Measurements from ENCODE around the gene SGK1. TPM values are rescaled to one million over a fixed set of nuclear protein-coding genes. Genes with fewer than 3 reads are reported as not detected.
A peak's percentile ranks its signal among the peaks of the same experiment; 100 is the strongest.
"Not testable (repeated sequence)": the region's sequence is repeated elsewhere in the genome, so short reads cannot be mapped to it uniquely, and the experiment has no call there.

SGK1 gene
- total RNA-seq, 2 donors from 2014 or later = 67.3 to 97.5 TPM

GRCh38 chr6:134223796-134224420 is 94.0 kb downstream of the SGK1 start:
- DNase-seq (ENCODE audit: low spot score) = no peak
- H3K27ac ChIP-seq = no peak overlapping the region
- H3K9me3 ChIP-seq = no peaks in the 10 kb centered on the region
- no peaks in the 10 kb centered on the region for H3K4me1 ChIP-seq (ENCODE audit: control insufficient read depth in 1 of 2, low read depth in 2 of 2)
- TF ChIP-seq, protein P1, sequence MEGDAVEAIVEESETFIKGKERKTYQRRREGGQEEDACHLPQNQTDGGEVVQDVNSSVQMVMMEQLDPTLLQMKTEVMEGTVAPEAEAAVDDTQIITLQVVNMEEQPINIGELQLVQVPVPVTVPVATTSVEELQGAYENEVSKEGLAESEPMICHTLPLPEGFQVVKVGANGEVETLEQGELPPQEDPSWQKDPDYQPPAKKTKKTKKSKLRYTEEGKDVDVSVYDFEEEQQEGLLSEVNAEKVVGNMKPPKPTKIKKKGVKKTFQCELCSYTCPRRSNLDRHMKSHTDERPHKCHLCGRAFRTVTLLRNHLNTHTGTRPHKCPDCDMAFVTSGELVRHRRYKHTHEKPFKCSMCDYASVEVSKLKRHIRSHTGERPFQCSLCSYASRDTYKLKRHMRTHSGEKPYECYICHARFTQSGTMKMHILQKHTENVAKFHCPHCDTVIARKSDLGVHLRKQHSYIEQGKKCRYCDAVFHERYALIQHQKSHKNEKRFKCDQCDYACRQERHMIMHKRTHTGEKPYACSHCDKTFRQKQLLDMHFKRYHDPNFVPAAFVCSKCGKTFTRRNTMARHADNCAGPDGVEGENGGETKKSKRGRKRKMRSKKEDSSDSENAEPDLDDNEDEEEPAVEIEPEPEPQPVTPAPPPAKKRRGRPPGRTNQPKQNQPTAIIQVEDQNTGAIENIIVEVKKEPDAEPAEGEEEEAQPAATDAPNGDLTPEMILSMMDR (IDR thresholded peaks at IDR 0.05) = no peak
- no peak overlapping the region for H3K4me3 ChIP-seq
- H3K27me3 ChIP-seq (replicated peaks; ENCODE audit: insufficient read depth) = no peaks in the 10 kb centered on the region
- ATAC-seq (ENCODE audit: insufficient number of reproducible peaks, low FRiP score, low read depth) = no peak
- H3K36me3 ChIP-seq = no peaks in the 10 kb centered on the region

- no peak for ATAC-seq (ENCODE audit: insufficient number of reproducible peaks, low FRiP score, low read depth)
- H3K27ac ChIP-seq = no peak overlapping the region
- TF ChIP-seq, protein P1 (IDR thresholded peaks at IDR 0.05) = no peak
These were observed 96.7 kb downstream of the SGK1 start for GRCh38 chr6:134221250-134221649.

GRCh38 chr6:134217798-134218140 is 100.1 kb downstream of the SGK1 start:
- Histone ChIP-seq H3K27ac (no peak overlapping the region), H3K36me3 (no peaks in the 10 kb centered on the region), H3K27me3 (replicated peaks; ENCODE audit: insufficient read depth) (no peaks in the 10 kb centered on the region), H3K4me3 (no peak overlapping the region), H3K9me3 (no peaks in the 10 kb centered on the region), H3K4me1 (ENCODE audit: control insufficient read depth in 1 of 2, low read depth in 2 of 2) (no peaks in the 10 kb centered on the region)
- TF ChIP-seq, protein P1 (IDR thresholded peaks at IDR 0.05) = no peak
- DNase-seq (ENCODE audit: low spot score) = no peak
- no peak for ATAC-seq (ENCODE audit: insufficient number of reproducible peaks, low FRiP score, low read depth)

More at GRCh38 chr6:134221250-134221649, 96.7 kb downstream of the SGK1 start:
- Histone ChIP-seq H3K9me3 (no peaks in the 10 kb centered on the region), H3K4me3 (no peak overlapping the region), H3K36me3 (no peaks in the 10 kb centered on the region), H3K27me3 (replicated peaks; ENCODE audit: insufficient read depth) (no peaks in the 10 kb centered on the region), H3K4me1 (ENCODE audit: control insufficient read depth in 1 of 2, low read depth in 2 of 2) (no peaks in the 10 kb centered on the region)
- DNase-seq (ENCODE audit: low spot score) = no peak

DNA sequence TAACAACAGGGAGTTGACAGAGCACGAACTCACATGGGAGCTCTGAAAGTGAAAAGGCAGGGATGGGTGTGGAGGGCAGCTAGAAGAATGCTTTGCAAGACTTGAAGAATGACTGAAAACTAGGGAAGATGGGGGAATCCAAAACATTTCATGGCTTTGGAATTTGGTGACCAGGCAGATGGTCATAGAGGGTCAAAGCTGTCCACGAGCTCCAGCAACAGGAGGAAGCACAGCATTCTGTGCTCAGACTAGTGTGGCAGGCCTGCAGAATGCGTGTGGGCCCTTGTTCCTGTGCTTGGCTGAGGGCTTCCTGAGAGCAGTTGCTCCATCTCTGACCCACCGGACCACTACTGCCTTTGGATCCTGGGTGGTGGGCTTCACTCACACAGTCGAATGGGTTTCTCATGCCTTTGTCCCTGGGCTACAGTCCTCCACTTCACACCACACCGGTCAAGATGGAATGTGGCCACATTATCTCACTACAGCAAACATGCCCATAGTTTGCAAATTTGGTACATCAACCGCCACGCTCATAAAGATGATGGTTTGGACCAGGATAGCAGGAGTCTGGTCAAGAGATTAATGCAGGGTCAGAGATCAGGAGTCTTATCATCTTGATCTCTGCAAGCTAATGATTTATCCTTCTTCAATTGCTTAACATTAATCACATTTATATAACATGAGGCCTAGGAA is 100.7 kb downstream of the SGK1 start:
- TF ChIP-seq, protein P1 (IDR thresholded peaks at IDR 0.05) = no peak
- no peaks in the 10 kb centered on the region for H3K4me1 ChIP-seq (ENCODE audit: control insufficient read depth in 1 of 2, low read depth in 2 of 2)
- no peak overlapping the region for H3K27ac ChIP-seq
- no peaks in the 10 kb centered on the region for H3K36me3 ChIP-seq
- H3K9me3 ChIP-seq = no peaks in the 10 kb centered on the region
- no peaks in the 10 kb centered on the region for H3K27me3 ChIP-seq (replicated peaks; ENCODE audit: insufficient read depth)
- ATAC-seq (ENCODE audit: insufficient number of reproducible peaks, low FRiP score, low read depth) (no peak), DNase-seq (ENCODE audit: low spot score) (no peak)
- no peak overlapping the region for H3K4me3 ChIP-seq

DNA sequence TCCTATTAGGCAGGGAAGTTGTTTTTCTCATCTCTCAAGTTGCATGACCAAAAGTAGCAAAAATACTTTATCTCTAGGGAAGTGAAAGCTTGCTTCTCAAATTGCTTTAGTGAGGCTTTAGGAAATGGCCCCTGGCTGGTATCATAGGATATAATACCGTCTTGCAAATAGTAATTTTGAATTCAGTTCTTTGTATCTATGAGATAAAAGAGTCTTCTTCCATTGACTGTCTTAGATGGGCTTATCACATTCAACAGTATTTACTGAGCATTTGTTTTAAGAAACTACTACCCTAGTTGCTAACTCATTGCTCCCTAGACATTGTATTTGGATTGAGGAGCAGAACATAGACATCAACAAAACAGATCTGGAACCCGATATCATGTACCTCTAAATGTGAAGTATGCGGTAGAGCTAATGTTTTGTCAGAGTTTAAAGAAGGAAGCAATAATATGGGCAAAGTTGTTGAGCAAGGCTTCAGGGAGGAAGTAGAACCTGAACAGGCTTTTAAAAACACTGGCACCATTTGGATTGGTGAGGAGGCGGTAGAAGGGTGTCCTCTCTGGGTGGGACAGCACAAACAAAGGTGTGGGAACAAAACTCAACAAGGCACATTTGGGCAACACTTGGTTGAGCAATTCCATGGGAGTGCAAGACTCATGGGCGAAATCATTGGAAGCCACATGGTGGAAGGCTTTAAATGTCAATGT is 101.5 kb downstream of the SGK1 start:
- Histone ChIP-seq H3K4me1 (ENCODE audit: control insufficient read depth in 1 of 2, low read depth in 2 of 2) (no peaks in the 10 kb centered on the region), H3K36me3 (no peaks in the 10 kb centered on the region), H3K27me3 (replicated peaks; ENCODE audit: insufficient read depth) (no peaks in the 10 kb centered on the region), H3K4me3 (peak overlapping the region; percentile 2), H3K27ac (no peak overlapping the region), H3K9me3 (no peaks in the 10 kb centered on the region)
- DNase-seq (ENCODE audit: low spot score) (no peak), ATAC-seq (ENCODE audit: insufficient number of reproducible peaks, low FRiP score, low read depth) (no peak)
- TF ChIP-seq, protein P1 (IDR thresholded peaks at IDR 0.05) = no peak

GRCh38 chr6:134213410-134213809 is 104.5 kb downstream of the SGK1 start:
- H3K27me3 ChIP-seq (replicated peaks; ENCODE audit: insufficient read depth); H3K36me3 ChIP-seq; H3K27ac ChIP-seq; DNase-seq (ENCODE audit: low spot score); H3K4me3 ChIP-seq; H3K4me1 ChIP-seq (ENCODE audit: control insufficient read depth in 1 of 2, low read depth in 2 of 2); ATAC-seq (ENCODE audit: insufficient number of reproducible peaks, low FRiP score, low read depth); H3K9me3 ChIP-seq: not testable (repeated sequence)

Data from thoracic aorta (tissue), 2 donors.